Activated CD4-positive, alpha-beta T cell treated with anti-CD3 and anti-CD28 coated beads for 36 hours (primary cell): Measurements from ENCODE around the gene RNGTT. TPM values are rescaled to one million over a fixed set of nuclear protein-coding genes. Genes with fewer than 3 reads are reported as not detected.
"Not testable (repeated sequence)": the region's sequence is repeated elsewhere in the genome, so short reads cannot be mapped to it uniquely, and the experiment has no call there.

ENCODE experiments used
- ATAC-seq: fragments of 200-7000 bp; cut with Tn5 transposase; one replicate; pipeline ENCODE4 v1.10.0; 2021; ENCODE audit warnings: mild to moderate bottlenecking, moderate library complexity
- CTCF ChIA-PET: fragments of 350-600 bp; sonication (Branson Sonifier 250); formaldehyde crosslinking; loops from one replicate; lab custom pipeline; 2021; ENCODE audit warnings: antibody characterized with exemption; lab: Charles Lee
- POLR2A ChIA-PET: fragments of 350-600 bp; sonication (Branson Sonifier 250); formaldehyde crosslinking; loops from one replicate; lab custom pipeline; 2021; ENCODE audit warnings: antibody characterized with exemption, inconsistent platforms; lab: Charles Lee
- DNase-seq: peaks from one replicate; pipeline ENCODE4 v3.0.0-alpha.2; 2020
- H3K27ac Mint-ChIP-seq: one replicate; pipeline ENCODE4 v1.8.0; 2021; ENCODE audit warnings: mixed read lengths
- H3K27me3 Mint-ChIP-seq: one replicate; pipeline ENCODE4 v1.8.0; 2021; ENCODE audit warnings: mixed read lengths
- H3K36me3 Mint-ChIP-seq: one replicate; pipeline ENCODE4 v1.8.0; 2021; ENCODE audit warnings: low read depth, mixed read lengths
- H3K4me1 Mint-ChIP-seq: one replicate; pipeline ENCODE4 v1.8.0; 2021; ENCODE audit warnings: mixed read lengths
- H3K4me3 Mint-ChIP-seq: one replicate; pipeline ENCODE4 v1.8.0; 2021; ENCODE audit warnings: mild to moderate bottlenecking, moderate library complexity, mixed read lengths
- H3K9me3 Mint-ChIP-seq: one replicate; pipeline ENCODE4 v1.8.0; 2021; ENCODE audit warnings: low read depth, mixed read lengths
- intact Hi-C, 2 experiments: fragments of 100-400 bp; cut with DNase I in 1 of 2; cut with micrococcal nuclease in 1 of 2; formaldehyde crosslinking; loops; one replicate each; pipeline versions ENCODE4 v1.14.2 to v1.15.1; 2022 to 2024; cut with DNase I, micrococcal nuclease
- total RNA-seq, 2 experiments: library from RNA; stranded (reverse); gene quantifications; one replicate each; pipeline ENCODE4 v1.2.3, GENCODE V29; 2021

Gene RNGTT
- total RNA-seq, 2 experiments from 2014 or later: 17.5 to 21.5 TPM

DNA sequence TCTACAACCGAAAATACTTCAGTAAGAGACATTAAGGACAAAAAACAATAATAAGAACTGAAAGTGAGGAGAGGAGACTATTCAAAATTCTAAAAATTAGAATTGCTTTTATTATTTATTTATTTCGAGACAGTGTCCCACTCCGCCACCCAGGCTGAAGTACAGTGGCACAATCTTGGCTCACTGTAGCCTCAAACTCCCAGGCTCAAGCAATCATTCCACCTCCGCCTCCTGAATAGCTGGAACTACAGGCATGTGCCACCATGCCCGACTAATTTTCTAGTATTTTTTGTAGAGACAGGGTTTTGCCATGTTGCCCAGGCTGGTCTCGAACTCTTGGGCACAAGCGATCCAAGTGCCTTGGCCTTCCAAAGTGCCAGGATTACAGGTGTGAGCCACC, 123.1 kb downstream of the RNGTT start:
- Mint-ChIP-seq H3K27ac (no peak overlapping the region), H3K4me1 (peaks cover 4% of the 10 kb centered on the region), H3K9me3 (peaks cover 12% of the 10 kb centered on the region), H3K27me3 (no peaks in the 10 kb centered on the region), H3K36me3 (peaks cover 62% of the 10 kb centered on the region), H3K4me3 (no peak overlapping the region)
- CTCF ChIA-PET: no interaction called here
- intact Hi-C loops: no loop called here
- POLR2A ChIA-PET: no interaction called here
- DNase-seq (no peak), ATAC-seq (no peak)

DNA sequence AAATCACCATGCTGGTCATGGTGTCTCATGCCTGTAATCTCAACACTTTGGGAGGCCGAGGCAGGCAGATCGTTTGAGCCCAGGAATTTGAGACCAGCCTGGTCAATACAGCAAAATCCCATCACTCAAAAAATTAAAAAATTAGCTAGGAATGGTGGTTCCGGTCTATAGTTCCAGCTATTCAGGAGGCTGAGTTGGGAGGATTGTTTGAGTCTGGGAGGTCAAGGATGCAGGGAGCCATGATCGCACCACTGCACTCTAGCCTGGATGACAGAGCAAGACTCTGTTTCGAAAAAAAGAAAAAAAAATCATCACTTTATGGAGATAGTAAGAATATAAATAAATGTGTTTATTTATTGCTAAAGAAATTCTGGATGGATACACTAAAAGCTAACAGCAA, 124.1 kb downstream of the RNGTT start:
- H3K36me3 Mint-ChIP-seq: peaks cover 66% of the 10 kb centered on the region
- intact Hi-C loops: no loop called here
- H3K27ac Mint-ChIP-seq: no peak overlapping the region
- peaks cover 4% of the 10 kb centered on the region for H3K4me1 Mint-ChIP-seq
- ChIA-PET CTCF (no interaction called here), POLR2A (no interaction called here)
- peaks cover 18% of the 10 kb centered on the region for H3K9me3 Mint-ChIP-seq
- no peak overlapping the region for H3K4me3 Mint-ChIP-seq
- DNase-seq: no peak
- no peaks in the 10 kb centered on the region for H3K27me3 Mint-ChIP-seq
- no peak for ATAC-seq

DNA sequence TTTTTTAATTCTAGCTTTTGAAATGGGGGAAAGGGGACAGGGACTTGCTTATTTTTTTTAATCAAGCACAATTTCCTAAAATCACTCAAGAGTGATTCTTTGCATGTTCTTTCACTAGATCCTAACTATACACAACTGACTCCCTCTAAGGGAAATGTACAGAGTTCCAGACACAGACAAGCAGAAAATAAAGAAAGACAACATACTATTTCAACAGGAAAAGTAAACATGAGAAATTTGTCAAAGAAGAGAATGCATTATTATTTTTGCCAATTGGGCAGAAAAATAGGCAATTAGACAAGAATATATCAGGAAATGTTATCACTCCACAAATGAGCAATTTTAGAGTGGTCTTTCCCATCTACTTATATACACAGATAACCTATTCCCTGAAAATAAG, 128.2 kb downstream of the RNGTT start:
- Mint-ChIP-seq H3K9me3 (peaks cover 47% of the 10 kb centered on the region), H3K36me3 (peaks cover 75% of the 10 kb centered on the region), H3K4me1 (no peaks in the 10 kb centered on the region), H3K27me3 (no peaks in the 10 kb centered on the region), H3K4me3 (no peak overlapping the region), H3K27ac (no peak overlapping the region)
- intact Hi-C loops: no loop called here
- no peak for ATAC-seq
- ChIA-PET CTCF (interaction anchor here (0.7 kb wide), 1 partner anchor 199 kb away, joined by 3 read pairs; no protein-coding TSS in a partner anchor), POLR2A (no interaction called here)
- DNase-seq: no peak

DNA sequence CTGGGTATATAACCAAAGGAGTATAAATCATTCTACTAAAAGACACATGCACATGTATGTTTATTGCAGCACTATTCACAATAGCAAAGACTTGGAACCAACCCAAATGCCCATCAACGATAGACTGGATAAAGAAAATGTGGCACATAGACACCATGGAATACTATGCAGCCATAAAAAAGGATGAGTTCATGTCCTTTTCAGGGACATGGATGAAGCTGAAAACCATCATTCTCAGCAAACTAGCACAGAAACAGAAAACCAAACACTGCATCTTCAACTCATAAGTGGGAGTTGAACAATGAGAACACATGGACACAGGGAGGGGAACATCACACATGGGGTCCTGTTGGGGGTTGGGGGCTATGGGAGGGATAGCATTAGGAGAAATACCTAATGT, 130.3 kb downstream of the RNGTT start:
- H3K27ac Mint-ChIP-seq, H3K27me3 Mint-ChIP-seq, ATAC-seq, CTCF ChIA-PET, POLR2A ChIA-PET, H3K4me1 Mint-ChIP-seq, intact Hi-C loops, H3K4me3 Mint-ChIP-seq, DNase-seq: not testable (repeated sequence)
- Mint-ChIP-seq H3K9me3 (peaks cover 45% of the 10 kb centered on the region), H3K36me3 (peaks cover 79% of the 10 kb centered on the region)

DNA sequence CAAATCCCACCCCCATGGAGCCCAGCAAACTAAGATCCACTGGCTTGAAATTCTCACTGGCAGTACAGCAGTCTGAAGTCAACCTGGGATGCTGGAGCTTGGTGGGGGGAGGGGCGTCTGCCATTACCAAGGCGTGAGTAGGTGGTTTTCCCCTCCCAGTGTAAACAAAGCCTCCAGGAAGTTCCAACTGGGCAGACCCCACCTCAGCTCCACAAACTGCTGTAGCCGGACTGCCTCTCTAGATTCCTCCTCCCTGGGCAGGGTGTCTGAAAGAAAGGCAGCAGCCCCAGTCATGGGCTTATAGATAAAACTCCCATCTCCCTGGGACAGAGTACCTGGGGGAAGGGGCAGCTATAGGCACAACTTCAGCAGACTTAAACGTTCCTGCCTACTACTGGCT, 135.8 kb downstream of the RNGTT start:
- DNase-seq, CTCF ChIA-PET, H3K4me1 Mint-ChIP-seq, H3K4me3 Mint-ChIP-seq, H3K27ac Mint-ChIP-seq, H3K27me3 Mint-ChIP-seq, POLR2A ChIA-PET, ATAC-seq, intact Hi-C loops: not testable (repeated sequence)
- H3K36me3 Mint-ChIP-seq: peaks cover 58% of the 10 kb centered on the region
- peaks cover 24% of the 10 kb centered on the region for H3K9me3 Mint-ChIP-seq

DNA sequence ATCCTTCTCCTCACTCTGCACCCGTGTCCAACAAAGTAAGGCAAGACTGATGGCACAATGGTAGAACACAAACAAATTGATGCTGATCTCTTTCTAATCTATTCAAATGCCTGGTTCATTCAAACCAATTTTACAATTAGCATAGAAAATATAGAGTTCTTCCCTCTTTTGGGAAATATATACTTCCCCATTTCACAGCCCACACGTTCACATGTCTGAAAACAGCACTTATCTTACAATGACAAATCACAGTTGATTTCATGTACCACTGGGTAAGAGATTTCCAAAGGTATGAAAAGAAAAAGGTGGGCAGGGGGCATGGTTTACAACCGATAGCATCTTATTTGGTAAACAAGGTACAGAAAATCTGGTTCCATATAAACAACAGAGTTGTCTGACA, 137.6 kb downstream of the RNGTT start:
- intact Hi-C loops: no loop called here
- Mint-ChIP-seq H3K27me3 (no peaks in the 10 kb centered on the region), H3K36me3 (peaks cover 47% of the 10 kb centered on the region), H3K9me3 (peaks cover 9% of the 10 kb centered on the region), H3K27ac (no peak overlapping the region), H3K4me3 (no peak overlapping the region), H3K4me1 (peaks cover 2% of the 10 kb centered on the region)
- DNase-seq (no peak), ATAC-seq (no peak)
- ChIA-PET POLR2A (no interaction called here), CTCF (no interaction called here)

DNA sequence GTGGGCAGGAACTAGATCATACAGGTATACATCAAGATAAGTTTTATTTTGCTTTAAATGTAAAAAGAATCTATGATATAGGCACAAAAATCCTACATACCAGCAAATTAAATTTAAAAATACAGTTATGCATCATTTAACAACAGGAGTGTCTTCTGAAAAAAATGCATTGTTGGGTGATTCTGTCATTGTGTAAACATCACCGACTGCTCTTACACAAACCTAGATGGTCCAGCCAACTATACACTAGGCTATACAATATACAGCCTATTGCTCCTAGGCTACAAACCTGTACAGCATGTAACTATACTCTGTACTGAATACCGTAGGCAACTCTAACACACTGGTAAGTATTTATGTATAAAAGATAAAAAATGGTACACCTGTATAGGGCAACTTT, 139.4 kb downstream of the RNGTT start:
- peaks cover 32% of the 10 kb centered on the region for H3K36me3 Mint-ChIP-seq
- no peak for ATAC-seq
- peaks cover 2% of the 10 kb centered on the region for H3K4me1 Mint-ChIP-seq
- no peaks in the 10 kb centered on the region for H3K27me3 Mint-ChIP-seq
- ChIA-PET POLR2A (no interaction called here), CTCF (no interaction called here)
- intact Hi-C loops: no loop called here
- DNase-seq: no peak
- H3K9me3 Mint-ChIP-seq: no peaks in the 10 kb centered on the region
- no peak overlapping the region for H3K27ac Mint-ChIP-seq
- no peak overlapping the region for H3K4me3 Mint-ChIP-seq

DNA sequence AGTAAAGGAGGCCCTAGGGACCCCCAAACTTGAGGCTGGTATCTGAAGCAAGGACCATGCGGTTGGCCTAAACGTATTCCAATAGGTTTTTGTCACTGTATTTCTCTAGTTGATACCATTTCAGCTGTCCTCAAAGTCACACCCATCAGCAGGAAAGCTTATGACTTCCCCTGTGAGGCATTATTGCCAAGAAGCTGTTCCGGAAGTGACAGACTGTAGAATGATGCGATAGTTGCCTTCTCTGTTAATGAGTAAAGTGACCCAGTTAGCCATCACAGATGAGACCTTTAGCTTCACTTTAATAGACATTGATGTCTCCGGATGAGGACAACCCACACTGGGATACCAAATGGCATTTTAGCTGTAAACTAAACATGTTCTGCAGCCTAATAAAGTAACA, 147.9 kb downstream of the RNGTT start:
- ChIA-PET CTCF (interaction anchor here (0.5 to 1.0 kb wide), 2 partner anchors 37 to 177 kb away, joined by 4 to 5 read pairs; no protein-coding TSS in a partner anchor), POLR2A (no interaction called here)
- Mint-ChIP-seq H3K4me3 (no peak overlapping the region), H3K27me3 (no peaks in the 10 kb centered on the region), H3K4me1 (peaks cover 6% of the 10 kb centered on the region), H3K9me3 (no peaks in the 10 kb centered on the region), H3K27ac (no peak overlapping the region), H3K36me3 (peaks cover 9% of the 10 kb centered on the region)
- DNase-seq (no peak), ATAC-seq (no peak)
- intact Hi-C loops: no loop called here

DNA sequence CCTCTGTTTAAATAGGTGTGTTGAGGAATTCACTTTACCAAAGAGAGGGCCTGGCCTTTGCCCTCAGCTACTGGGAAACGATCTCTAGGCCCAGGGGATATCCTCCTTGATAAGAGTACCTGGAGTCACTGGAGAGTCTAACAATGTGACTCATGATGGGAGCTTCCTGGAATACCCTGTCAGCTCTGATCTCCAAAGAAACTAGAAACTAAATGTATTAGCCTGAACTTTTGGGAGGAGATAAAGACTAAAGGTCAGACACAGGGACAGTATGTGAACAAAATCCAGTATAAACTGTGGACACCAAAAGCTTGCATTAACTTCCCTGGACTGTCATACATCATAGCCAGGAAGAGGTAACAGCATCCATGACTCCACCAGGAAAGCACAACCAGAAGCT, 148.5 kb downstream of the RNGTT start:
- DNase-seq (no peak), ATAC-seq (no peak)
- Mint-ChIP-seq H3K27me3 (no peaks in the 10 kb centered on the region), H3K36me3 (peaks cover 12% of the 10 kb centered on the region), H3K9me3 (no peaks in the 10 kb centered on the region), H3K4me1 (peaks cover 6% of the 10 kb centered on the region), H3K4me3 (no peak overlapping the region), H3K27ac (no peak overlapping the region)
- intact Hi-C loops: no loop called here
- ChIA-PET CTCF (interaction anchor here (0.5 to 1.6 kb wide), 3 partner anchors 15 to 177 kb away, joined by 3 to 5 read pairs (median 3); no protein-coding TSS in a partner anchor), POLR2A (no interaction called here)

DNA sequence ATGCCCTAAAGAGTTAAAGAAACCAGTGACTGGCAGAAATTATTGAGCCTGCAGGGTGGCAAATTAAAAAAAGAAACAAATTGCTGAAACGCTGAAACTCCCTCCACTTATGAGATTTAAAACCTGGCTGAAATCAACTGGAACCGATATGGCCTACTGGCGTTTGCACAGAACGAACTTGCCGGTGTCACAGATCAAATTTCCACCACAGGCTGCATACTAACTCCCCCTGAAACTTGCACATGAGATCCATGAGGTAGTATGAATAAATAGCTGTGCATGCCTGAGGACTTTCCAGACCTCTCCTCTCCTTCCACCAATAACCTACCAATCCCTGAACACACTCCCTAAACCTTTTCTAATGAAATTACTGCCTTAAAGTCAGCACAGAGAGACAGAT, 150.4 kb downstream of the RNGTT start:
- ATAC-seq (no peak), DNase-seq (no peak)
- peaks cover 6% of the 10 kb centered on the region for H3K4me1 Mint-ChIP-seq
- ChIA-PET POLR2A (no interaction called here), CTCF (no interaction called here)
- no peak overlapping the region for H3K27ac Mint-ChIP-seq
- intact Hi-C loops: no loop called here
- H3K9me3 Mint-ChIP-seq: peaks cover 8% of the 10 kb centered on the region
- H3K27me3 Mint-ChIP-seq: no peaks in the 10 kb centered on the region
- H3K36me3 Mint-ChIP-seq: peaks cover 19% of the 10 kb centered on the region
- no peak overlapping the region for H3K4me3 Mint-ChIP-seq

DNA sequence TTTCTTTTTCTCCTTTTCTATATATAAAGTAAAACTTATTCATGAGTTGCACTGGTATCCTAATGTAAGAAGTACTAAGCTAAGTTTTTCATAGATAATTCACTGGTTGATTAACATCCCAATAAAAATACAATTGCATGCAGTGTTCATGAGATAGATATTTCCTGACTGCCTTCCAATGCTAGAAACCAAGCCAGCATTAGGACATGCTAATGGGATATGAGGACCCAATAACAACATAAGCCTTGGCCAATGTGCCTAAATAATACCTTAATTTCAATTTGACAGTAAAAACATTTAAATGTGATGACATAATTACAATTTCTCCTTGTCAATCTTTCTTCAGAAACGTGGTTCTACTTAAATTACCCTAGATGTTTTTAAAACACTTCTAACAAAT, 152.7 kb downstream of the RNGTT start:
- Mint-ChIP-seq H3K27ac (no peak overlapping the region), H3K9me3 (peaks cover 19% of the 10 kb centered on the region), H3K4me3 (no peak overlapping the region), H3K27me3 (no peaks in the 10 kb centered on the region), H3K36me3 (peaks cover 33% of the 10 kb centered on the region), H3K4me1 (no peaks in the 10 kb centered on the region)
- DNase-seq: no peak
- intact Hi-C loops: no loop called here
- ChIA-PET CTCF (no interaction called here), POLR2A (no interaction called here)
- ATAC-seq: no peak

DNA sequence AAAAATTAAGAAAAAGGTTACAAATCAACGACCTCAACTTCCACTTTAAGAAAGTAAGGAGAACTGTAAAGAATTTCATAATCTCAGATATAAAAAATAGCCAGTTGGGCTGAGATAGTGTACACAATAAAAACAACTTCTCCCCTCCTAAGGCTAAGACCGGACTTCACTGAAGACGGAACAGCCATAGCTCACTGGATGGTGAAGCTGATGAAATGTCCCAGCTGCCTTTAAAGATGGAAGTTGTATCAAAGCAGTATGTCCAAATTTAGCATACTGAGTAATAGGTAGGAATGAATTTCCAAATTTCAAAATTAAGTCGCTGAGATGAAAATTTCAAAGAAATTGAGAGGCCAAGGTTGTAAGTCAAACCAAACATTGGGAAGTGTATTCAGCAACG, 153.3 kb downstream of the RNGTT start:
- Mint-ChIP-seq H3K27ac (no peak overlapping the region), H3K4me1 (no peaks in the 10 kb centered on the region), H3K27me3 (no peaks in the 10 kb centered on the region), H3K4me3 (no peak overlapping the region), H3K9me3 (peaks cover 19% of the 10 kb centered on the region), H3K36me3 (peaks cover 35% of the 10 kb centered on the region)
- no peak for ATAC-seq
- POLR2A ChIA-PET: no interaction called here
- intact Hi-C loops: no loop called here
- CTCF ChIA-PET: no interaction called here
- DNase-seq: no peak

DNA sequence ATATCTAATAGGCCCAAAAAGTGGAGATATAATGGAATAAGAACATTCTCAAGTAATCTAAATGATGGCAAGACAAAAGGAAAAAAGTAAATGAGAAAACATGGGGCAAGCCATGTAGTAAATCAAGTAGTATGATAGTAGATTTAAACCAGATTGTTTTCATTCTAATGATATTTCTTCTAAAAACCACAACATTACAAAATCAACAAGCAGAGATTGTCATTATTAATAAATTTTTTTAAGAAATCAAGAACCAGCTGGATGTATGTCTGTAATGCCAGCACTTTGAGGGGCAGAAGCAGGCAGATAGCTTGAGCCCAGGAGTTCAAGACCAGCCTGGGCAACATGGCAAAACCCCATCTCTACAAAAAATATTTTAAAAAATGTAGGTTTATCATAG, 155.0 kb downstream of the RNGTT start:
- Mint-ChIP-seq H3K27me3 (no peaks in the 10 kb centered on the region), H3K9me3 (peaks cover 19% of the 10 kb centered on the region), H3K4me1 (no peaks in the 10 kb centered on the region), H3K4me3 (no peak overlapping the region), H3K27ac (no peak overlapping the region), H3K36me3 (peaks cover 31% of the 10 kb centered on the region)
- ATAC-seq: no peak
- intact Hi-C loops: no loop called here
- DNase-seq: no peak
- ChIA-PET POLR2A (no interaction called here), CTCF (no interaction called here)
